HG03103 (cell line): ENCODE results near the gene CYGB.
"Not testable (repeated sequence)": the region's sequence is repeated elsewhere in the genome, so short reads cannot be mapped to it uniquely, and the experiment has no call there.

Experiments
- ATAC-seq: cut with Tn5 transposase; IDR thresholded peaks from one replicate; pipeline ENCODE4 v1.9.1; 2021; ENCODE audit warnings: low read depth; ENCODE audit not compliant: unreplicated experiment

Gene CYGB

DNA sequence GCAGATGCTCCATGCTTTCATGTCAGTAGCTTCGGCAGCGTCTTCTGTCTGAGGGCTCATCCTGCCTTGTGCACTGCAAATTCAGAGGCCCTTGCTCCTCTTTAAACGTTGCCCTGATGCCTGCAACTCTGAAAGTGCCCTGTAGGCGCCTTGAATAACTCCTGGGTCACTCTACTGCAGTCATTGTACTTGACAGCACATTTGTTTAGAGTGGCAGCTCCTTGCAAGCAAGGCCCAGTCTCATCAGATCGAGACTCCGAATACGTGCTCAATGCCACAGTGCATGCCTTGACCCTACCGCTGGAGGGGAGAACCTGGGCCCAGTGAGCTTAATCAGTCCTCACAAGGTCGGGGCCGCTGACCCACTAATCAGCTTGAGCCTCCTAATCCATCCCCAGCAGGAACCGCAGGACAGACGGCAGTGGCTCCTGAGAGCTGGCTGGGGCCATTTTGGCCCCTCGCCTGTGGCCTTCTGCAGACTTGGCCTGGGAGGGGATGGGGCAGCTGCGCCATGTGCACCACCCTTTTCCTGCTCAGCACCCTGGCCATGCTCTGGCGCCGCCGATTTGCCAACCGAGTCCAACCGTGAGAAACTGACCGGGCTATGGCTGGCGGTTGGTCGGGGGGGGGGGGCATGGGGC lies 2.2 kb upstream of the CYGB start, which contains the start of gene PRCD:
PRCD (plus strand) TSS at position 414 of the 641 bp plus-strand sequence; CDS start at position 512, 98 bp downstream.
- no peak for ATAC-seq

DNA sequence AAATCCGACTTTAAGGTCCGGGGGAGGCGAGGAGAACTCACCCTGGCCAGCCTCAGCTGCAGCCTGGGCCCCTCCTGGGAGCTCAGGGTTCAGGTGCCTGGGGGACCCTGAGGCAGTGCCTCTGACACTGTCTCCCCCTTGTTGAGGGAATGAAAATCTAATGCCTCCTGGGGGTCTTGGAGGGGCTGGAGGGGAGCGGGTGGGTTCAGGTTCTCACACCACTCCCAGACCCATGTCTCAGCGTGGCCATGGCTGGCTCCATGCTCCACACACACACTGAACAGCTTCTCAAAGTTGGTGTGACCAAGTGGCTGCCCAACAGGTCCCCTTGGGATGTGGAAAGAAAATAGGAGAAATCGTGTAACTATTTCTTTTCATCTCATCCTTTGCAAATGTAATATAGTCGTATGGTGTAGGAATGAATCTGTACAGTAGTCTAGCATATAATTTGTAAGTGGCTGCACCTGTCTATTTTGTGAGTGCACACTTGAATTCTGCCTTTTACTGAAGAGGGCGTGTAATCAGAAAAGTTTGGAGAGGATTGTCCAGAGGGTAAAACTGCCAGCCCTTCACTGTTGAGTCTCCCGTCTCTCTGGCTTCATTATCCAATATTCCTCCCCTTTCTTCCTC lies 1.5 kb upstream of the CYGB start:
- no peak for ATAC-seq

GRCh38 chr17:76538281-76538931 lies 897 bp upstream of the CYGB start:
- no peak for ATAC-seq

DNA sequence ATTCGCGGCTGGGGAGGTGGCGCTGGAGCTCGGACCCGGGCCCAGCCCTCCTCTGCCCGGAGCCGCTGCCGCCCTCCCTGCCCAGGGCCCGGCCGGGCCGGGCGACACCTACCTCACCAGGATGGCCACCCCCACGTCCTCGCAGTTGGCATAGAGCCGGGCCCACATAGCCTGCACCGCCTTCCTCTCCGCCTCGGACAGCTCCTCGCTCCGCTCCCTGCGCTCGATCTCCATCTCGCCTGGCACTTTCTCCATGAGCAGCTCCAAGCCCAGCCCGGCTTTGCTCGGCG lies 276 bp downstream of the CYGB start:
- ATAC-seq: no peak

DNA sequence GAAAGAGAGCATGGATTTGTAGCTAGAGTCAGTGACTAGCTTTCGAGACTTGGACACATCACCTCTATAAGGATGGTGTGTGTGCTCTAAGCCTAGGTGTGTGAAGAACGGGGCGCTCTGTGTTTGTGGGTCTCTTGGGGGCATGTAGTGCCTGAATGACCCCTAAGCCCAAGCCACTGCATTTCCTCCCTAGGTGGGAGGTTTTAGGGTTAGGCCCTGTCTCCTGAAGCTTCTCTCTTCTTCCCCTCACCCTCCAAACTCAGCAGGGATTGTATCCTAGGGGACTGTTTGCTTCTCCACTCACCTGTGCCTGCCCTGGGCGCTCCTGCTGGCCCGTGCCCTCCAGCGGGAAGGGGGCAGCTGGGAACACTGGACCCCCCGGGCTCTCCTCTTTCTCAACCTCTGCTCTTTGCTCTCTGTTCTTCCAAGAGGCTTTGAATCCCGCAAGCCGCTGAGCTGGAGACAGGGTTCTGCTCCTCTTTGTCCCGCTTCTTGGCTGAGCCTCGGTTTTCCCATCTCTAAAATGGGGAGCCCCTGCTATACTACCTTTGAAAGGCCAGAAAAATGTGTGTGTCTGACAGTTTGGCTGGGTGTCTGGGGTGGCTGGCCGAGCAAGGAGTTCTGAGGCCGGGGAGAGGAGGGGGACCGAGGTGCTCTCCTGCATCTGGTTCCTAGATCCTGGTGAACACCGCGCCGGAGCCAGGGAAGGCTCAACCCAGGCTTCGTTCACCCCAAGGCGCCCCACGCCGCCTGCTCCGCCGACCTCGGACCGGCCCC lies 810 bp downstream of the CYGB start:
- no peak for ATAC-seq

GRCh38 chr17:76535788-76536510 lies 1.6 kb downstream of the CYGB start:
- no peak for ATAC-seq

- no peak for ATAC-seq
Measured at GRCh38 chr17:76534831-76535732, 2.4 kb downstream of the CYGB start.

- not testable (repeated sequence) for ATAC-seq
Measured at GRCh38 chr17:76533640-76534359, 3.7 kb downstream of the CYGB start.

DNA sequence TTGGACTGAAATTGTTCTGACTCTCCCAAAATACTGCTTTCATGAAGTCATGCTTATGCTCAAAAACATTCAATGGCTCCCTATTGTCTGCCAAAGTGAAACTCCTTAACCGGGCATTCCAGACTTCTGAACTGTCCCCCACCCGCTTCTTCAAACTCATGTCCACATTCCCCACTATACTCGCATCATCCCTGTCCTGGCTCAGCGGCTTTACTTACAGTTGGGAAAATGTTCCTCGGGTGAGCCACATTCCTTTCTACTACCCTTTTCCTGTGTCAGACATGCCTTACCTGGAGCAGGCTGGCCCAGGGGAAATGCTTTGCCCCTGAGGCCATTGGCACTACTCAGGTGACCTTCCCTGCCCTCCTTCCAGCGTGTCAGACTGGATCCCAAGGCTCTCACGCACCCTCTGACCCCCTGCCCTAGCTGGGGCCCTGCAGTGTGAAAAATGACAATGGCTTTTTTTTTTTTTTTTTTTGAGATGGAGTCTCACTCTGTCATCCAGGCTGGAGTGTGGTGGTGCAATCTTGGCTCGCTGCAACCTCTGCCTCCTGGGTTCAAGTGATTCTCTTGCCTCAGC lies 5.3 kb downstream of the CYGB start:
- no peak for ATAC-seq

- ATAC-seq: no peak
Measured at GRCh38 chr17:76531486-76532038, 5.9 kb downstream of the CYGB start.

DNA sequence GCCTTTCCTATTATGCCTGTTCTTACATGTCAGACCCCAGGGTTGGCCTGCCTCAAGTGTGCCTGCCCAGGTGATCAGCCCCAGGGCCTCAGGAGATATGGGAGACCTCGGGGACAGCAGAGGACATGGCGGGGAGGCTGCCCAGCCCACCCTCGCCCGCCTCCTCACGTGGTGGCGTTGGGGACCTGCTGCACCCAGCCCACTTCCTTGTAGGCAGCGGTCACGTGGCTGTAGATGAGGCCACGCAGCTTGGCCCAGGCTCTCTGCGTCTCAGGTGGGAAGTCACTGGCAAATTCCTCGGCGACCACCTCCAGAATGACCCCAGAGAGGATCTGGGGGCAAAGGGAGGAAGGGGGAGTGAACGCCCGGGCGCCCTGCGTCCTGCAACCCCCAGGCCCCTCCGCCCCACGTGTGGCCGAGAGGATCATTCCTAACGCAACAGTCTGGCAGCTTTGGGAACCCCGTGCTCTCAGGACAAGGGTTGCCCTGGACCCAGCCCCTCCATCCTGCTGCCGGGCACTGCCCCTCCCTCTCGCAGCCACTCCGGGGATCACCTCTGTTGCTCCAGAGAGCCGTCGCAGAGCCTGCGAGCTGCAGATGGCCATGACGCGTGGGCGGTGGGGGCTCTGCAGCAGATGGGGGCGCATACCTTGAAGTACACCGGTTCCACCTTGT lies 6.6 kb downstream of the CYGB start:
- ATAC-seq: no peak

GRCh38 chr17:76530095-76530723 lies 7.3 kb downstream of the CYGB start:
- ATAC-seq: no peak

DNA sequence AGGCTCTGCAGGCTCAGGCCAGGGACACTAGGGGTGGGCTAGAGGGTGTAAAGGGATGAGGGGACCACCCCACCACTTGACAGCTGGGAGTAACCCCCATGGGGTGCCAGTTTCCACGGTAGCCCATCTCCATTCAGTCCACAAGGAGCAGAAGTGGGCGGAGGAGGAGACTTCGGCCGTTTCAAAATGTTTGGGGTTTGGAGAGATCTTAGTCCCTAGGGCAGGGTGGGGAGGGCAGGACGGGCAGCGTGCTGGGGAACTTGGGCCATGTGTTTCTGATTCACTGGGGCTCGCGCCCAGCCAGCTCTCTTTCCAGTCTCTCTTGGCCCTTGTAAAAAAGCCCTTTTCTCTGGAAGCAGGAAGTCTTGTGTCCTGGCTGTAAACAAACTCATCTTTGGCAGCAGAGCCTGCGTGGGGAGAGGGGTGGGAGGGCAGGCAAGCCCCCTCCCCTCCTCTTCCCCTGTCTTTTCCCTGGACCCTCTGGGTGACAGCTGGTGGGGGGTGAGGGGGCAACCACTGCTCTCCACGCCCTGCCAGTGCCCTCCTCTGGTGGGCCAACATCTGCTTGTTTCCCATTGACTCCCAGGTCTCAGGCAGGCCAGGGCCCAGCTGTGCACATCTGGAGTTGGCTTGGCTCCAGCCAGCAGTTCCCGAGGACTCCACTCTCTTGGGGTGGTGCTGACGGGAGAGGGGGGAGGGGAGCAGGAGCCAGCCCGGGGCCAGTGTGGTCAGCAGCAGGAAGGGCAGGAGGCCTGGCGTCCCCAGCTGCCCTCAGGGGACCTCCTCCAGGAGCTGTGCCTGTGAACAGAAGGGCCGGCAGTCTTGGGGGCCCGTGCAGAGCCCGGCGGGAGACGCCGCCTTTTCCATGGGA lies 8.1 kb downstream of the CYGB start:
- no peak for ATAC-seq

DNA sequence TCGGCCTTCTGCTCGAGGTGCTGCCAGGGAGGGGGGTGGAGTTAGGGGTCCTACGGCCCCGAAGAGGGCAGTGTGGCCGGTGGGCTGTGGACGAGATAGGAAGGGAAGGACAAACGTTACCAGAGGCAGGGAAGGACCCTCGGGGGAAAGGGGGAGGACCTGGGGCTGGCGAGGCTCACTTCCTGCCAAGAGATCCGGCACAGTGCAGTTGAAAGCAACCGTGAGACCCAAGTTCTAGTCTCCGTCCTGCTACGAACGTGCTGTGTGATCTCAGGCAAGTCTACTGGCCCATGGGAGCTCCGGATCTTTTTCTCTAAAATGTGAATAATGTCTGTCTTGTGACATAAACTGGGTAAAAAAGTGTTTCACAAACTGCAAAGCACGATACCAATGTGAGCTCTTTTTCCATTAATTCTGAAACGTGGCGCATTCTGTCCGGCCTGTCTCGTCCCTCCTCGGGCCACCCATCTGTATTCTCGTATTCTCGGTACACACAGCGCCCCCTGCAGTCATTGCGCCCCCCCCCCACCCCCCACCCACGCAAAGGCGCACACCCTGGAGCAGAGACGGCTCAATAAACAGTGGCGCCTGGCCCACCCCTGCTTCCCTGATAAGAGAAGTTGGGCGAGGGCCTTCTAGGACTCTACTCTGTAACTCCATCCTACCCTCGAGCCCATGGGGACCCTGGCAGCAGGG lies 8.8 kb downstream of the CYGB start:
- ATAC-seq: no peak

DNA sequence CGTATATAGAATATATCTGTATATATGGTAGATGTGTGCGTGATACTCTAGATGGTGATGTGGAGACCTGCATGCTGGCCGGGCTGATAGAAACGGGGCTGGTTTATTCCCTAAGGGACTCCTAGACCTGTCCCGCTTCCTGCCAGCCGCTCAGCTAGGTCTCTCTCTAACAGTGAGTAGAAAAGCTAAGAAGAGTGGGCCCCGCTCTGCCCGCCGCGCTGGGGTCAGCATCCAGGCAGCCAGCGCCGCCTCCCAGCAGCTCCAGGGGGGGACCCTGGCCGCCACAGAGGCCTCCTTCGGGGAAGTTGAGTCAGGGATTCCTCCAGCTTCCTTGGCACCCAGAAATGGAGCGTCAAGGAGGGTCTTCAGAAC lies 9.4 kb downstream of the CYGB start:
- ATAC-seq: peak; percentile 34
